Lung (tissue), 12 donors: ENCODE results near the gene EPB41L2. TPM values are rescaled to one million over a fixed set of nuclear protein-coding genes. Genes with fewer than 3 reads are reported as not detected.
"Not testable (repeated sequence)": the region's sequence is repeated elsewhere in the genome, so short reads cannot be mapped to it uniquely, and the experiment has no call there.

Experiments used
- ATAC-seq: fragments of 200-7000 bp; cut with Tn5 transposase; one replicate; pipeline ENCODE4 v1.9.1; 2020; ENCODE audit warnings: moderate number of reproducible peaks; ENCODE audit not compliant: insufficient read depth, low FRiP score
- DNase-seq, 3 donors: peaks; one replicate each; pipeline ENCODE4 v3.0.0-alpha.2; 2013 to 2017
- H3K27ac ChIP-seq, 2 donors: one replicate each; pipeline ENCODE4 v1.5.1; 2013; ENCODE audit warnings: mild to moderate bottlenecking in 2 of 2, moderate library complexity in 2 of 2, control low read depth in 1 of 2, inconsistent platforms in 1 of 2, low read depth in 1 of 2, low read length in 1 of 2
- H3K27me3 ChIP-seq, 3 donors: one replicate each; pipeline ENCODE4 v1.5.1; 2013; ENCODE audit warnings: low read length in 2 of 3; ENCODE audit not compliant: control insufficient read depth in 3 of 3, insufficient read depth in 3 of 3
- H3K36me3 ChIP-seq, 4 donors: one replicate each; pipeline ENCODE4 v1.5.1; 2013; ENCODE audit warnings: low read length in 4 of 4, mild to moderate bottlenecking in 1 of 4, moderate library complexity in 1 of 4; ENCODE audit not compliant: control insufficient read depth in 4 of 4, insufficient read depth in 4 of 4
- H3K4me1 ChIP-seq, 5 donors: one replicate each; pipeline ENCODE4 v1.5.1; 2013; ENCODE audit warnings: low read length in 5 of 5, mild to moderate bottlenecking in 2 of 5, moderate library complexity in 1 of 5; ENCODE audit not compliant: control insufficient read depth in 5 of 5, insufficient read depth in 5 of 5
- H3K4me3 ChIP-seq: one replicate; pipeline ENCODE4 v1.5.1; 2013; ENCODE audit warnings: mild to moderate bottlenecking, control low read depth, moderate library complexity
- H3K9ac ChIP-seq, 2 donors: one replicate each; pipeline ENCODE4 v1.5.1; 2013; ENCODE audit warnings: low read length in 2 of 2, control low read depth in 1 of 2; ENCODE audit not compliant: insufficient read depth in 1 of 2
- H3K9me3 ChIP-seq, 4 donors: one replicate each; pipeline ENCODE4 v1.5.1; 2013; ENCODE audit warnings: low read length in 3 of 4, mild to moderate bottlenecking in 1 of 4, moderate library complexity in 1 of 4; ENCODE audit not compliant: control insufficient read depth in 4 of 4, insufficient read depth in 3 of 4
- WGBS, 2 donors: extraction: QIAGEN DNeasy Blood & Tissue Kit; methylation state at CpG; one replicate each; pipeline ENCODE4 v1.1.7; 2013; 5-methylcytosine and 5-hydroxymethylcytosine counted together
- polyA plus RNA-seq, 2 donors: library from polyadenylated mRNA; stranded (reverse); fragments of 200-250 nt; gene quantifications; one replicate each; pipeline ENCODE4 v1.2.1, GENCODE V29; 2013
- total RNA-seq, 2 donors: library from RNA; depleted of rRNA in 1 of 2; stranded (reverse); fragments of >200 nt in 1 of 2; gene quantifications; one replicate each; pipeline ENCODE4 v1.2.1, GENCODE V29; 2014 to 2021
- TF ChIP-seq, protein P1 (sequence below): IDR thresholded peaks from 2 replicates; pipeline ENCODE4 v1.5.1; 2012; ENCODE audit warnings: mild to moderate bottlenecking; ENCODE audit errors: control extremely low read depth, extremely low read depth
- donor health status: control.
- donor health status: control.
- donor health status: Bipolar disorder and iron deficiency.
- donor health status: healthy.
- donor health status: DM: yes; HTN: yes; CAD: no.

Gene EPB41L2
- total and polyA plus RNA-seq, 4 donors: 21.9 to 265 (median 52.7) TPM

DNA sequence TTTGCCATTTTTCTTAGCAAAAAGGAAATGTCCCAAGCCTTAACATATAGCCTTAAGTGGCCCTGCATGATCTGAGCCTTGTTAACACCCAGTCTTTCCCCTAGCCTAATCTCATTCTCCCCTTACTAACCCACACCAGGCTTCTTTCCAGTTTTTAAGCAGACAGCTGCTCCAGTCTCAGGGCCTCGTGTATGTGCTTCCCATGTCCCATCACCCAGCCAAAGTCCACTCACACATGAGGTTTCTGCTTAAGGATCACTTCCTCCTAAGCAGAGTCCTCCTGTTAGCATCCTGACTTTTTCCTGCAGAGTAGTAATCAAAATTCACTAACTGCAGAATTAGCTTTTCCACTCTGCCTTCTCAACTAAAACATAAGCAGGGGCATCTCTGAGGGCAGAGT, 139.7 kb downstream of the EPB41L2 start:
- no peak overlapping the region for H3K9ac ChIP-seq
- peaks cover 0 to 18% (median 3%) of the 10 kb centered on the region in 4 donors for H3K36me3 ChIP-seq
- ATAC-seq: no peak
- WGBS, 2 donors: 57 to 67% methylated on average over 1 of the region's 1 CpG
- DNase-seq: no peak
- TF ChIP-seq, protein P1, sequence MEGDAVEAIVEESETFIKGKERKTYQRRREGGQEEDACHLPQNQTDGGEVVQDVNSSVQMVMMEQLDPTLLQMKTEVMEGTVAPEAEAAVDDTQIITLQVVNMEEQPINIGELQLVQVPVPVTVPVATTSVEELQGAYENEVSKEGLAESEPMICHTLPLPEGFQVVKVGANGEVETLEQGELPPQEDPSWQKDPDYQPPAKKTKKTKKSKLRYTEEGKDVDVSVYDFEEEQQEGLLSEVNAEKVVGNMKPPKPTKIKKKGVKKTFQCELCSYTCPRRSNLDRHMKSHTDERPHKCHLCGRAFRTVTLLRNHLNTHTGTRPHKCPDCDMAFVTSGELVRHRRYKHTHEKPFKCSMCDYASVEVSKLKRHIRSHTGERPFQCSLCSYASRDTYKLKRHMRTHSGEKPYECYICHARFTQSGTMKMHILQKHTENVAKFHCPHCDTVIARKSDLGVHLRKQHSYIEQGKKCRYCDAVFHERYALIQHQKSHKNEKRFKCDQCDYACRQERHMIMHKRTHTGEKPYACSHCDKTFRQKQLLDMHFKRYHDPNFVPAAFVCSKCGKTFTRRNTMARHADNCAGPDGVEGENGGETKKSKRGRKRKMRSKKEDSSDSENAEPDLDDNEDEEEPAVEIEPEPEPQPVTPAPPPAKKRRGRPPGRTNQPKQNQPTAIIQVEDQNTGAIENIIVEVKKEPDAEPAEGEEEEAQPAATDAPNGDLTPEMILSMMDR: no peak
- no peak overlapping the region for H3K27ac ChIP-seq
- no peaks in the 10 kb centered on the region for H3K9me3 ChIP-seq
- H3K4me1 ChIP-seq: peaks cover 0 to 5% (median 0%) of the 10 kb centered on the region in 5 donors
- no peak overlapping the region for H3K4me3 ChIP-seq
- no peaks in the 10 kb centered on the region for H3K27me3 ChIP-seq

DNA sequence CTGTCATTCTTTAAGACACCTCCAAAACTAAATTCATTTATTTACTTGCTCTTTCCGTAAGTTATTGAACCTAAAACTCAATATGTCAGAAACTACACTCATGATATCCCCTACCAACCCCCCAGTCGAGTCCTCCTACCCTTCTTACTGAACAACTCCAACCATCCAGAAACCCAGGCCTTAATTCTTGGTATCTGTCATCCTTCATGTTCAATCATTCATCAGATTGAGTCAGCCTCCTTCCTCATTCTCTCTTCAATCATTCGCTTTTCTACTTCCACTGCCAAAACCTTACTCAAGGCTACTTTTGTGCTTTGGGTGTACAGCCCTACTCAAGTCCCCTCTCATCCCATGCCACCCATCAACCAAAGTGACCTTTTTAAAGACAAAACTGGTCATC, 140.1 kb downstream of the EPB41L2 start:
- no peaks in the 10 kb centered on the region for H3K9me3 ChIP-seq
- DNase-seq: no peak

DNA sequence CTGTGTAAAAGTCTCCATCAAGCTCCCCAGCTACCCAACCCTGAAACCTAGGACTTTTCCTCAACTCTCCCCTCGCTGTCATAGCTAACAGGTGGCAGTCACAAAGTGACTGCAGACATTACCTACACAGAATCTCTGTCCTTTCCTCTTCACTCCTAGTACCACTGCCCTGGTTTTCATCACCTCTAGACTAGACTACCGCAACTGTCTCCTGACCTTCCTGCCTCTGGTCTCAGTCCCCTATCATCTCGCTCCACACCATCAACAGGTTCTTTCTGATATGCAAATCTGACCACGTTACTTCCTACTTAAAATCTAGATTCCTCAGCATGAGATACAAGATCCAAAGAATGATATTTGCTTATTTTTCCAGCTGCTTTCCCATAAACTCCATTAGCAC, 142.1 kb downstream of the EPB41L2 start:
- 91 to 92% methylated on average over 4 of the region's 4 CpGs for WGBS, 2 donors
- H3K27me3 ChIP-seq: no peaks in the 10 kb centered on the region
- DNase-seq (no peak), ATAC-seq (no peak)
- H3K4me1 ChIP-seq: peaks cover 0 to 6% (median 0%) of the 10 kb centered on the region in 5 donors
- H3K4me3 ChIP-seq: no peak overlapping the region
- H3K9ac ChIP-seq: no peak overlapping the region
- TF ChIP-seq, protein P1: no peak
- H3K9me3 ChIP-seq: no peaks in the 10 kb centered on the region
- H3K36me3 ChIP-seq: peaks cover 0 to 20% (median 3%) of the 10 kb centered on the region in 4 donors
- H3K27ac ChIP-seq: no peak overlapping the region

More for the DNA sequence above, 140.1 kb downstream of the EPB41L2 start:
- ATAC-seq: no peak
- Histone ChIP-seq H3K27me3 (no peaks in the 10 kb centered on the region), H3K9ac (no peak overlapping the region), H3K27ac (no peak overlapping the region), H3K36me3 (peaks cover 0 to 18% (median 3%) of the 10 kb centered on the region in 4 donors), H3K4me1 (peaks cover 0 to 5% (median 0%) of the 10 kb centered on the region in 5 donors), H3K4me3 (no peak overlapping the region)
- 95 to 96% methylated on average over 3 of the region's 3 CpGs for WGBS, 2 donors
- TF ChIP-seq, protein P1: no peak

DNA sequence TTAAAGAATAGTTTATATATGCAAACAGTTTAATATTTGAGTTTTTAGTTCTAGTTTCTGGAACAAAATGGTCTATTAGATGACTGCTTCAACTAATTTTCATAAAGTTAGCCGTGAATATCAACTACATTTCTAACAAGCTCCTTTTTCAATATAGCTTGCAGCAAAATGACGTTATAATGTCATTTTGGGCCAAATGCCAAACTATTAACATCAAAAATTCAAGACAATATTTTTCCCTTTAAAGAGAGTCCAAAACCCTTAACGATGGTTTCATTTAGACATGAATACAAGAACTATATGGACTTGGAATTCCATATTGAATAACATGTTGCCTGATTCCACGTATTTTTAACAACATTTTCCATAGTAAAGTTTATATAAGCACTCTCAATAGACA, 144.9 kb downstream of the EPB41L2 start:
- Histone ChIP-seq H3K9ac (no peak overlapping the region), H3K27me3 (no peaks in the 10 kb centered on the region), H3K36me3 (peaks cover 0 to 10% (median 0%) of the 10 kb centered on the region in 4 donors), H3K27ac (no peak overlapping the region), H3K9me3 (no peaks in the 10 kb centered on the region), H3K4me3 (no peak overlapping the region), H3K4me1 (peaks cover 0 to 6% (median 0%) of the 10 kb centered on the region in 5 donors)
- WGBS, 2 donors: 77 to 85% methylated on average over 4 of the region's 4 CpGs
- DNase-seq (peak in 2 of 3 donors; percentile 76 to 80), ATAC-seq (no peak)
- TF ChIP-seq, protein P1: no peak

DNA sequence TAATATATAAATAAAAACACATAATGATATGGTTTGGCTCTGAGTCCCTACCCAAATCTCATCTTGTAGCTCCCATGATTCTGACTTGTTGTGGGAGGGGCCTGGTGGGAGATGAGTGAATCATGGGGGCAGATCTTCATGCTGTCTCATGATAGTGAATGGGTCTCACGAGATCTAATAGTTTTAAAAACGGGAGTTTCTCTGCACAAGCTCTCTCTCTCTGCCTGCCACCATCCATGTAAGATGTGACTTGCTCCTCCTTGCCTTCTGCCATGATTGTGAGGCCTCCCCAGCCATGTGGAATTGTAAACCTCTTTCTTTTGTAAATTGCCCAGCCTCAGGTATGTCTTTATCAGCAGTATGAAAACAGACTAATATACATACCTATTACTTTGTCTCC, 147.4 kb downstream of the EPB41L2 start:
- H3K9me3 ChIP-seq, ATAC-seq, DNase-seq, H3K27ac ChIP-seq, H3K4me3 ChIP-seq, H3K27me3 ChIP-seq, H3K9ac ChIP-seq, H3K4me1 ChIP-seq: not testable (repeated sequence)
- peaks cover 0 to 10% (median 0%) of the 10 kb centered on the region in 4 donors for H3K36me3 ChIP-seq
- WGBS, 2 donors: 97 to 98% methylated on average over 2 of the region's 2 CpGs
